ENCODE data around the gene ZNF124.
"Not testable (repeated sequence)": the region's sequence is repeated elsewhere in the genome, so short reads cannot be mapped to it uniquely, and the experiment has no call there.

The ZNF124 gene

DNA sequence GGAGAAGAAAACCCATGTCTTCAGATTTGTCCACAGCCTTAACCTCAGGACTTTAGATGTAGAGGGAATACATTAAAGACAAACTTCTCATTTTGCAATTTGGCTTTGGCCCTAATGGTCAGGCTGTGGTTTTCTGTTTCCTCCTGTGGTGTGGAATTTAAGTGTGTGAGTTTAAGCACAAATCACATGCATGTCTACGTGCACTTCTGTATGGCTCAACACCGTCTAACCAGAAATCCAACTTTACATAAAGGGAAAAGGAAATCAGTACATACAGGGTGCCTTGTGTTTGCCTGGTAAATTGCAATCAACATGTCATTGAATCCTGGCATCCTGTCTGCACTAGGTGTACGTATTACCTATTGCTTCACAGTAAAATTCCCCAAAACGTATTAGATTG lies 1.2 kb upstream of the ZNF124 start:
- DNase-seq (ENCODE audit: low read depth): no peak

DNA sequence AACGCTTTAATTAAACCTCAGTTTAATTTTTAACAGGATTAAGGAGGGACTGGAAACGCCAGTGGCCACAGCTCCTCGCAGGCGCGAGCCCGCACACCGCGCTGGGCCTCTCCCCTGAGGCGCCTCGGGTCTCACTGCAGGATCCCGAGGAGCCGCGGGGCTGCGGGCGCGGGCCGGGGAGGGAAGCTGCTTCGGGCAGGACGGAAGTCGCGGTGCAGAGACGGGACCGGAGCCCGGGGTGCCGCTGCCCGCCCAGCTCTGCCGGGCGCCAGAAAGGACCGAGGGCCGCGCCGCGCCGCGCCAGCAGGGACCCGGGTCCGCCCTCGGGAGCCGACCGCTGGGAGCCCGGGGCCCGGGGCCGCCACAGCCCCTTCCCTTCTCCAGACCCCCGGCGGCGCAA lies 377 bp downstream of the ZNF124 start:
- not testable (repeated sequence) for DNase-seq (ENCODE audit: low read depth)

DNA sequence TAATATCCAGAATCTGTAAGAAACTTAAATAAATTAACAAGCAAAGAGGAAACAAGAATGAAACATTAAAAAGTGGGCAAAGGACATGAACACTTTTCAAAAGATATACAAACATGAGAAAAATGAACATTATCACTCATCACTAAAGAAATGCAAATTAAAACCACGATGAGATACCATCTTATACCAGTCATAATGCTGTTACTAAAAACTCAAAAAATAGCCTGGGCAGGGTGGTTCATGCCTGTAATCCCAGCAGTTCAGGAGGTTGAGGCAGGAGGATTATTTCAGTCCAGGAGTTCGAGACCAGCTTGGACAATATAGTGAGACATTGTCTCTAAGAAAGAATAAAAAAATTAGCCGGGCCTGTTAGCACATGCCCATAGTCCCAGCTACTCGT lies 6.1 kb downstream of the ZNF124 start:
- DNase-seq (ENCODE audit: low read depth): no peak

DNA sequence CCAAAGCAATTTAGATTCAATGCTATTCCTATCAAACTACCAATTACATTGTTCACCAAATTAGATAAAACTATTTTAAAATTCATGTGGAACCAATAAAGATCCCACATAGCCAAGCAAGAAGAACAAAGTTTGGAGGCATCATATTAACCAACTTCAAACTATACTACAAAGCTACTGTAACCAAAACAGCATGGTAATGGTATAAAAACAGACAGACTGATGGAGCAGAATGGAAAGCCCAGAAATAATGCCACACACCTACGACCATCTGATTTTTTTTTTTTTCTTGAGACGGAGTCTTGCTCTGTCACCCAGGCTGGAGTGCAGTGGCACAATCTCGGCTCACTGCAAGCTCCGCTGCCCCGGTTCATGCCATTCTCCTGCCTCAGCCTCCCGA lies 7.1 kb downstream of the ZNF124 start:
- no peak for DNase-seq (ENCODE audit: low read depth)

DNA sequence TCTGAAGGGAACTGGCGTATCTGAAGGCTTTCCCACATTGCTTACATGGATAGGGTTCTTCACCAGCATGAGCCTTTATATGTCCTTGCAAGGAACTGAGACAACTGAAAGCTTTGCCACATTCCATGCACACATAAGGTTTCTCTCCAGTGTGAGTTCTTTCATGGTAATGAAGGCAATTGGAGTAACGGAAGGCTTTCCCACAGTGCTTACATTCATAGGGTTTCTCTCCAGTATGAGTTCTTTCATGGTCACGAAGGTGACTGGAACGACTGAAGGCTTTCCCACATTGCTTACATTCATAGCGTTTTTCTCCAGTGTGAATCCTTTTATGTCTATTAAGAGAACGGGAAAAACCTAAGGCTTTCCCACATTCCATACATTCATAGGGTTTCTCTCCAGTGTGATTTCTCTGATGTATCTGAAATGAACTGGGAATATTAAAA lies 15.0 kb downstream of the ZNF124 start:
- peak; percentile 17 for DNase-seq (ENCODE audit: low read depth)

DNA sequence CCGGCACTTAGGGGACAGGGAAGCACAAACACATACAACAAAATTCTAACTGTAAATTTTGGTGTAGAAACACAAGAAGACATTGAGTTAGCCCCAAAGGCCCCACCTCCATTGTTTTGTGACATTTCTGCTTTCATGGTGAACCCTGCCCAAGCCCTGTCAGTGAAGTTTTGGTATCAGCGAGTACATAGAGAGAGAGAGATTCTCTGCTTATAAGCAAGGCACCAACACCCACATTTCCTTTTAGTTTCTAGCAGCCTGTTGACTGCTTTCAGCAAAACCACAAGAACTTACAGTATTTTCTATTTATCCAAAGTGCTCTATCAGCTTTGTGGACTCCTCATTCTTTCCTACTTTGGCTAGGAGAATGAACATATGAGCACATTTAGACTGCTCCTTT lies 24.0 kb downstream of the ZNF124 start:
- no peak for DNase-seq (ENCODE audit: low read depth)

DNA sequence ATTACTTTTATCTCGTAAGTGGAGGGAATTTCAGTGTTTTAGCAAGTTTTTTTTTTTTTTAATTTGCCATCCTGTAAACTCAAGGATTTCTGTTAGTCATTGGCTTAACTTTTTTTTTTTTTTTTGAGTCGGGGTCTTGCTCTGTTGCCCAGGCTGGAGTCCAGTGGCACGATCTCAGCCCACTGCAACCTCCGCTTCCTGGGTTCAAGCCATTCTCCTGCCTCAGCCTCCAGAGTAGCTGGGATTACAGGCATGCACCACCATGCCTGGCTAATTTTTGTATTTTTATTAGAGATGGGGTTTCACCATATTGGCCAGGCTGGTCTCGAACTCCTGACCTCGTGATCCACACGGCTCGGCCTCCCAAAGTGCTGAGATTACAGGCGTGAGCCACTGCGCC lies 24.7 kb downstream of the ZNF124 start:
- not testable (repeated sequence) for DNase-seq (ENCODE audit: low read depth)

DNA sequence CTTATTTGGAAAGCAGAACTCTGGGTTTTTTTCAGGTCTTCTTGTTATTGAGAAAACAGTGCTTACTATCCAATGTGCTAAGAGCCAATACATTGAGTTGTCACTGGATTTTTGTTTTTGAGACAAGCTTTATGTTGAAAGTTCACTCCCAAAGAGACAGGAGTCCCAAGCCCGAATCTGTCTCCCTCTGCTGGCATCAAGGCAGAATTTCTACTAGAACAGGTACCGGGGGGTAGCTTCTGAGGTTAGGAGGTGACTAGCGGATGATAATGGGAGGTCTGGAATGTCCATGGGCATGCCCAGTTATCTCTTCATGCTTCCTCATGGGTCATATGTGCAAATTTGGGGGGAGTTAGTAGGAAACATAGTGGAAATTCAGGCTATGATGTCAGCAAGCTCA lies 25.1 kb downstream of the ZNF124 start:
- no peak for DNase-seq (ENCODE audit: low read depth)

DNA sequence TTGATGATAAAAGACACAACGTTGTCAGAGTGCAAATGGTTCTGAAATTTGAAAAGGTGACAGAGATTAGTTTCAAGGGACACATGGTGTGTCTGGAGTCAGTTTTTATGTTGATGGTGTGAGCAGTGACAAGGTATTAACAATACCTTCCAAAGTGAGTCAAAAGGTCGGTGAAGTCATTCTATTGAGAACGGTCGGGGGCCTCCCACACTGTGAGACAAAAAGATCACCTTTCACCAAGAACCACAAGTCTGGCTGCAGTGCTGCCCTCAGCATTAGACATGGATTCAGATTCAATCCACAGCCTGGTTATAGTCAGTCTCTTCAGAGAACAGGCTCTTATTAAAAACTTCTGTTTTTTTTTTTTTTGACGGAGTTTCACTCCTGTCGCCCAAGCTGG lies 26.5 kb downstream of the ZNF124 start:
- DNase-seq (ENCODE audit: low read depth): no peak

DNA sequence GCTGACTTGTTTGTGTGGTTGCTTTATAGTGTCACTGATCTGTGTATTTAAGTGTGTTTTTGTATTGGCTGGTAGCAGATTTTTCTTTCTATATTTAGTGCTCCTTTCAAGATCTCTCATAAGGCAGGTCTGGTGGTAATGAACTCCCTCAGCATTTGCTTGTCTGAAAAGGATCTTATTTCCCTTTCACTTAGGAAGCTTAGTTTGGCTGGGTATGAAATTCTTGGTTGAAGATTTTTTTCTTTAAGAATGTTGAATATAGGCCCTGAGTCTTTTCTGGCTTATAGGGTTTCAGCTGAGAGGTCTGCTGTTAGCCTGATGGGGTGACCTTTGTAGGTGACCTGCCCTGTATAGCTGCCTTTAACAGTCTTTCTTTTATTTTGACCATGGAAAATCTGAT lies 32.3 kb downstream of the ZNF124 start:
- DNase-seq (ENCODE audit: low read depth): not testable (repeated sequence)

DNA sequence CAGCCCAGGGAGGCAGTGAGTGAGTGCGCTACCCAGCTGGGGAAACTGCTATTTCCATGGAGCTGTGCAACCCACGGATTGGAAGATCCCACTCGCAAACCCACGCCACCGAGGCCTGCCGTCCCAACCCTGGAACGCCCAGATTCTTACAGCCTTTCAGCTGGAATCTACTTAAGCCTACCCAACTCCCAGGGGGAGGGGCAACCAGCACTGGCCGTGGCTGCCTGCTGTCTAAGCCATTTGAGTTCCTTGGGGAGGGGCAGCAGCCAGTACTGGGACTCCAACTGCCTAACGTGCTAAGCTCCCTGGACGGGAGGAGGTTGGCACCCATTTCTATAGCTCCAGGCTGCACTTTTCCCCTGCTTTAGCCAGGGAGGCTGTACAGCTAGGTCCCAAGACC lies 40.6 kb downstream of the ZNF124 start:
- no peak for DNase-seq (ENCODE audit: low read depth)

DNA sequence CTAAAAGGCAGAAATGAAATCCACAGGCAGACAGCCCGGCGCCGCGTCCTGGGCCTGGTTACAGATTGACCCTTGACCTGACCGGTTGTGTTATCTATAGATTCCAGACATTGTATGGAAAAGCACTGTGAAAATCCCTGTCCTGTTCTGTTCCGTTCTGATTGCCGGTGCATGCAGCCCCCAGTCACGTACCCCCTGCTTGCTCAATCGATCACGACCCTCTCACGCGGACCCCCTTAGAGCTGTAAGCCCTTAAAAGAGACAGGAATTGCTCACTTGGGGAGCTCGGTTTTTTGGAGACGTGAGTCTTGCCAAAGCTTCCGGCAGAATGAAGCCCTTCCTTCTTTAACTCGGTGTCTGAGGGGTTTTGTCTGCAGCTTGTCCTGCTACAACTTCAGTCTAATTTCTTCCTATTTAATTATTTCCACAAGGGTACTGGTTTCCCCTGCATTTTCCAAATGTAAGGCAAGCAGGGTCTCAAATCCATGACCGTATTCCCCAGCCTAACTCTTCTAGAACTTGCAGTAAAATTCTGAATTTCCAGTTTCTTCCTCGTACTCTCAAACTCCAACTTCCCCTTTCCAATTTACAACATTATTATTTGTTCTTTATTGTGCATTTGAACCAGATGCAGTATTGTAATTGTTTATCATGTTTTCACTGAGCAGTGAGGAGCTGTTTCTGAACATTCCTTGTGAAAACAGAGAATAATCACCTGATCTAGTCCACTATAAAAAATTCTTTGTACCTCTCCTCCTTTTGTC lies 44.1 kb downstream of the ZNF124 start:
- DNase-seq (ENCODE audit: low read depth): not testable (repeated sequence)

DNA sequence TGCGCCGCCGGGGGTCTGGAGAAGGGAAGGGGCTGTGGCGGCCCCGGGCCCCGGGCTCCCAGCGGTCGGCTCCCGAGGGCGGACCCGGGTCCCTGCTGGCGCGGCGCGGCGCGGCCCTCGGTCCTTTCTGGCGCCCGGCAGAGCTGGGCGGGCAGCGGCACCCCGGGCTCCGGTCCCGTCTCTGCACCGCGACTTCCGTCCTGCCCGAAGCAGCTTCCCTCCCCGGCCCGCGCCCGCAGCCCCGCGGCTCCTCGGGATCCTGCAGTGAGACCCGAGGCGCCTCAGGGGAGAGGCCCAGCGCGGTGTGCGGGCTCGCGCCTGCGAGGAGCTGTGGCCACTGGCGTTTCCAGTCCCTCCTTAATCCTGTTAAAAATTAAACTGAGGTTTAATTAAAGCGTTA lies 45.2 kb downstream of the ZNF124 start:
- DNase-seq (ENCODE audit: low read depth): not testable (repeated sequence)

DNA sequence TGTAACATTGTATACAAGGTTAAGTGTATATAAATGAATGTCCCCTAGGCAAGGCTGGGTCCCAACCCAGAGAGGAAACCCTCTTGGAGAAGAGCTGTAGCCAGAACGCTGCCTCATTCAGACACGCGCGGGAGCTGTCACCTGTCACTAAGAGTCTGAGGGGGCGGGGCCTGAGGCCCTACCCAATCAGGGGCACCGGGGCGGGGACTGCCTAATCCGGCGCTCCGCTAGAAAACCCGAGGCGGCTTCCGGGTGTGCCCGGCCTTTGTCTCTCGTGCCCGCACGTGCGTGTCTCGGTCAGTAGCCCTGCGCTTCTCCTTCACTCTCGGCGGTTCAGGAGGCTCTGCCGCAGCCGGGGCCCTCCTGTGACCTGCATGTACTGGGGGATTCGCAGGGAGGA lies 45.7 kb downstream of the ZNF124 start:
- DNase-seq (ENCODE audit: low read depth): not testable (repeated sequence)

DNA sequence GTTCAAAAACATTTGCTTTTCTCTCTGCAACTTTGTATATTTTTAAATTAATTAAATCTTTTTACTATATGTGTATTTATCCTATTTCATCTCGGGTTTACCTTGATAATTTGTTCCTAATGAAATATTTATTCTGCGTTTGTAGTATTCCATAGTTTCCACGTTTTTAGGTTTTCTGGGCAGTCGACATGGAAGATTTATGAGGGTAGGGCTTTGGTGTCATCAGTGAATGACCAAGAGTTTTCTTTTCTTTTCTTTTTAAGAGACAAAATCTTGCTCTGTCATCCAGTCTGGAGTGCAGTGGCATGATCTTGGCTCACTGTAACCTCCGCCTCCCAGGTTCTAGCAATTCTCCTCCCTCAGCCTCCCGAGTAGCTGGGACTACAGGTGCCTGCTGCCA lies 50.4 kb downstream of the ZNF124 start:
- no peak for DNase-seq (ENCODE audit: low read depth)

DNA sequence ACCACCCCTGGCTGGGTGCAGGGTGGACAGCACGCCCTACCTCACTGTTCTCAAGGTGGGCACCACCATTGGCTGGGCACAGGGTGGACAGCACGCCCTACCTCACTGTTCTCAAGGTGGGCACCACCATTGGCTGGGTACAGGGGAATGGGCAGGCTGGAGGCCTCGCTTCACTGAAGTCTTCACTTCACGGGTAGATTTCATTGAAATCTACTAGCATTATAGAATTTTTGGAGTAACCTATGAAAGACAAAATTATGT lies 51.5 kb downstream of the ZNF124 start:
- not testable (repeated sequence) for DNase-seq (ENCODE audit: low read depth)

DNA sequence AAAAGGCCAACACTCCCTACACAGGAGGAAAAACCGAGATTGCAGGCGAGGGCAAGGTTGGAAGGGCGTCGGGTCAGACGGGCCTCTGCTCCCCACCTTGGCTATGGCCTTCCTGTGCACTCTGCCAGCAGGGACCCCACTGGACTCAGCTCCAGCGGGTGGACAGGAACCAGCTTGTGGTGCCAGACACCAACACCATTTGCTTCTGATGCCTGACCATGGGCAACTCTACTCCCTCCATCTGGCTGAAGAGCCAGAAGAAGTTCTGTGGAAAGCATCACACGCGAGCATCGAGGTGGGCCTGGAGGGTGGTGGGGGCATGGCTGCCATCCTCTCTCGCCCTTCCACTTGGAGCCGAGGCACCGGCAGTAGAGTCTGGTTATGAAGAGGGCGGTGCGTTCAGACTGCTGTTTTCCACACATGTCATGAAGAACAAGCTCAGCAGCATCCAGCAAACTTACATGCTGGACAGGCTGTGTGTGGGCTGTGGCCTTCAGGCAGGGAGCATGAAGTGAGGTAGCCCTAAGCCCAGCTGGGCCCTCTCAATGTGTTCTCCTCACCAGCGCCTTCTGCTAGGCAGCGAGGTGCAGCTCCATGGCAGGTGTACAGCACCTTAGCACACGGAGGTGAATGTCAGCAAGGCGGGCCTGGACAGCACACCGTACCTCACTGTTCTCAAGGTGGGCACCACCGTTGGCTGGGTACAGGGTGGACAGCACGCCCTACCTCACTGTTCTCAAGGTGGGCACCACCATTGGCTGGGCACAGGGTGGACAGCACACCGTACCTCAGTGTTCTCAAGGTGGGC lies 52.0 kb downstream of the ZNF124 start:
- DNase-seq (ENCODE audit: low read depth): no peak

DNA sequence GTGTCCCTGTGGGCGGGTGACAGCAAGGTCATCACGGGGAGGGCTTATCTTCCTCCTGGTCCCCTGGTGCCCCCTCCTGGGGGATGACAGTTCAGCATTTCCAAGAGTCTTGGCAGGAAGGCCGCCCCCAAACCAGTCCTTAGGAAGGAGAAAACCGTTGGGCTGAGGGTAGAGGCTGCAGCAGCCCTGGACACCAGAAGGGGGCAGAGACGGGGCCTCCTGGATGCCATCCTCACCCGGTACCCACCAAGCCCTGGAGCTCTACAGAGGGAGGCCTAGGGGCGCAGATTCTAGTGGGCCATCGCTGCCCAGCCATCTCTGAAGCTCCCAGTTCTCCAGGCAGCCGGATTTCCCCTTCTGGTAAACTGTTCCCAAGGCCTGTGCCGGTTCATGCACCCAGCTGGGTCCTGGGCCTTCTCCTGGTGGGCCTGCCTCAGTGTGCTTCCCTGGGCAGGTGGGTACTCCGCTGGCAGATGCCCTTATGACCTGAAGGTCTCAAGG lies 52.8 kb downstream of the ZNF124 start:
- peak; percentile 33 for DNase-seq (ENCODE audit: low read depth)

DNA sequence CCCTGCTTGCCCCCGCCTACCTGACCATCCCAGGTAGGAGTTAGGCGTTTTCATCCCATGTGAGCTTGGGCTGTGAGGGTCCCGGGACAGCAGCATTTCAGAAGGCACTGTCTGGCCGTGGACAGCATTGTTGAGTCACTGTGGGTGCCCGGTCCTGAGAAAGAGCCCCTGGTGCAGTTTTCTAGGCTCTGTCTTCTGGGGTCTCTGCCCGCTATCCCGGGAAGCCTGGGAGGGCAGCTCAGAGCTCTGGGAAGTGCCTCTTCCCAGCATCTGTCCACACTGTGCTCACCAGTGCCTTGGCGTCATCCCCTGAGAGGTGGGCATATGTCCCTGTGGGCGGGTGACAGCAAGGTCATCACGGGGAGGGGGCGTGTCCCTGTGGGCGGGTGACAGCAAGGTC lies 56.3 kb downstream of the ZNF124 start:
- no peak for DNase-seq (ENCODE audit: low read depth)

DNA sequence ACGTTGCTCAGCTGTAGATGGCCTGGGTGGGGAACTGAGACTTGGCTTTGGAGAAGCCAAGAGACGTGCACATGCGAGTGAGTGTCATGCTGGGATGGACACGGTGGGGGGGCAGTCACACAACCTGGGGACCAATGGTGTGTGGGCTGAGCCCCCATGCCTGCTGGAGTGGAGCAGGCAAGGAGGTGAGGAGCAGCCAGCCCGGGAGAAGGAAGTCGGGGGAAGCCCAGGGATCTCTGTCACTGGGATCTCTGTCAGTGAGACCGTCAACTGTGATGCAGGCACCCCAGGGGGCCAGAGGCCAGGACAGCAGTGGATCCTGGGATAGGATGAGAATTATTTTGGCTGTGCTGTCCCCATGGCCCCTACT lies 56.7 kb downstream of the ZNF124 start:
- DNase-seq (ENCODE audit: low read depth): no peak

DNA sequence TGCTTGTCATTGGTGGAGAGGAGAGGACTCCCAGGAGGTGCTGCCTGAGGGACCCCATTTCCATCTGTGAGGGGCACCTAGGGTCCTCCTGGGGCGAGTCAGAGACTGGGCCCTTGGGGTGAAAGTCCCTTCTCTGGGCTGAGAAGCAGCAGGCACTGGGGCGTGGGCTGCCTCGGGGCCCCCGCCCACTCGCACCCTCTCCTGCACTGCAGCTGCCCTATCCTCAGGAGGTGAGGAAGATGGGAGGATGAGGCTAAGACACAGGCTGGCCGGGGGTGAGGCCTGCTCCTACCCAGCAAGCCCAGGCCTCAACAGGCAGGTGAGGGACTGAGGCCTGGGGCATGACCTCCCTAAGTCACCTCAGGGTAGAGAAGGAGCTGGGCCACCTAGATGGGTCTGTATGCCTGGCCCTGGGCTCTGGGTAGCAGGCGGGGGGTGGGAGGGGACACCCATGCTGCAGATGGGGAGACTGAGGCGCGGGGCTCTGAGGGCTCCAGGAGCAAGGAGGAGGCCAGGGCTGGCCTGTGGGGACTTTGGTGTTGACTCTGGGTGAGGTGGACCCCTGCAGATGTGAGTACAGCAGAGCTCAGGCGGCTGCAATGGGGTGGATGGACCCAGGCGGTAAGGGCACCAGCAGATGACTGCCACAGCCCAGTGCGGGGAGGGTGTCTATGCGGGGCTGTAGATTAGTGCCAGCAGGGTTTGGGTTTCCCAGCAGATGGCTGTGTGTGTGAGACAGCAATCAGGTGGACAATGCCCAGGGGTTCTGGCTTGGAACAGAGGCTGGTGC lies 57.3 kb downstream of the ZNF124 start:
- no peak for DNase-seq (ENCODE audit: low read depth)

DNA sequence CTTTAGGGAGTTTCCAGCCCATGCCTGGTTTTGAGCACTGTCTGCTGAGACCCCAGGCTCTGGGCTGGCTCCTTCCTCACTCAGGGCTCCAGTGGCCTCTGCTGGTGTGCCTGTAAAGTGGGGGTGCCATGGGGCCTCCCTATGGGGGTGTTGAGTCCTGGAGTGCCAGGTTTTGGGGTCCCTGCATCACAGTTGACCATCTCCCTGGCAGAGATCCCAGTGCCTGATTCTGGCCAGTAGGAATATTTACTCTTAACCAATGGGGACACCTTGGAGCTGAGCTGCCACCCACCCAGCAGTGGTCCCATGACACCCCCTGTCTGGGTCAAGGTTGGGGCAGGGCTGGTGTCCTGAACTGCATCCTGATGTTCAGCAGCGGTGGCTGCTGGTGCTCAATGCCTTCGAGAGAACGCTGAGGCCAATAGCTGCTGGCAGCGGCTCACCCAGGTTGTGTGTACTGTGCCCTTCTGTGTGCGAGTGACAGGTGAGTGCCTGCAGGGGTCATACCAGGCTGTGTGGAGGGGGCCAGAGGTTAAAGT lies 58.0 kb downstream of the ZNF124 start:
- no peak for DNase-seq (ENCODE audit: low read depth)

DNA sequence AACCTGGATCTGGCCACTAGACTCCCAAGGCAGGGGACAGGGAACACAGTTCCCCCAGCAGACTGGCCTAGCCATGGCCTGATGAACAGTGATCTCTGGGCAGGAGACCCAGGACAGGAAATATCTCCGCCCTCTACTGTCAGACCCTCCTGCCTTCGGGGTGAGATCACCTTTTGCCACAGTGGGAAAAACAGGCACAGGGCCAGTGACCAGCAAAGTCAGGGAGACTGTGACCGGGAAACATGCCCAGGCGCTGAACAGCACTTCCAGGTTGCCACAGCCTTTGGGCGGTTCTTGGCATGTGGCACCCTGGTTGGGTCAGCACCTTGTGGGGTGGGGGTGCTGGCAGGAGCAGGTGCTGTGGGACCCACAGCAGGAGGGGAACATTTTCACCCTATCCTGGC lies 58.7 kb downstream of the ZNF124 start:
- DNase-seq (ENCODE audit: low read depth): no peak
